ENCODE results near the gene NPAT. TPM values are rescaled to one million over a fixed set of nuclear protein-coding genes. Genes with fewer than 3 reads are reported as not detected.
"Not testable (repeated sequence)": the region's sequence is repeated elsewhere in the genome, so short reads cannot be mapped to it uniquely, and the experiment has no call there.

The NPAT gene
- total and polyA plus RNA-seq, 10 donors, result 4.5 to 40.8 (median 27.9) TPM

GRCh38 chr11:108167624-108168023 lies 54.8 kb downstream of the NPAT start:
- no peak for DNase-seq
- H3K4me1 ChIP-seq, result peaks cover 0 to 35% (median 2%) of the 10 kb centered on the region in 6 donors
- H3K9me3 ChIP-seq, result no peaks in the 10 kb centered on the region
- no peaks in the 10 kb centered on the region for H3K27me3 ChIP-seq (replicated peaks in 1 of 7)
- no peak overlapping the region for H3K27ac ChIP-seq
- peaks cover 0 to 90% (median 58%) of the 10 kb centered on the region in 6 donors for H3K36me3 ChIP-seq
- TF ChIP-seq CTCF (IDR thresholded peaks at IDR 0.05 in 8 of 11, conservative IDR thresholded peaks at IDR 0.05 in 3 of 11) (no peak), POLR2AphosphoS5 (IDR thresholded peaks at IDR 0.05) (no peak), POLR2A (IDR thresholded peaks at IDR 0.05) (no peak)
- no peak overlapping the region for H3K4me3 ChIP-seq
- intact Hi-C loops (cut with DNase I; ENCODE audit: low total_unique reads), result loop anchor here (10.0 kb wide), 1 partner anchor 57 kb away; the partner anchor contains the start of genes ATM and NPAT

GRCh38 chr11:108162878-108163277 lies 59.6 kb downstream of the NPAT start:
- intact Hi-C loops (cut with DNase I; ENCODE audit: low total_unique reads), result loop anchor here (10.0 kb wide), 1 partner anchor 62 kb away; the partner anchor contains the start of genes ATM and NPAT
- Histone ChIP-seq H3K4me1 (peaks cover 0 to 14% (median 2%) of the 10 kb centered on the region in 6 donors), H3K36me3 (peaks cover 0 to 100% (median 73%) of the 10 kb centered on the region in 6 donors)
- not testable (repeated sequence) for H3K4me3 ChIP-seq; H3K27ac ChIP-seq; H3K9me3 ChIP-seq; H3K27me3 ChIP-seq (replicated peaks in 1 of 7); DNase-seq
- 78 to 97% (median 86%) methylated on average over 6 of the region's 6 CpGs for WGBS, 5 donors

- Histone ChIP-seq H3K9me3 (no peaks in the 10 kb centered on the region), H3K36me3 (peaks cover 0 to 100% (median 73%) of the 10 kb centered on the region in 6 donors), H3K4me3 (no peak overlapping the region), H3K27me3 (replicated peaks in 1 of 7) (no peaks in the 10 kb centered on the region), H3K27ac (peak overlapping the region in 5 of 8 donors; percentile 1 to 48 (median 38)), H3K4me1 (peaks cover 0 to 12% (median 2%) of the 10 kb centered on the region in 6 donors)
- no peak for TF ChIP-seq POLR2A (IDR thresholded peaks at IDR 0.05)
- TF ChIP-seq CTCF (IDR thresholded peaks at IDR 0.05 in 8 of 11, conservative IDR thresholded peaks at IDR 0.05 in 3 of 11), result no peak
- peak in 1 of 3 donors; percentile 9 for TF ChIP-seq POLR2AphosphoS5 (IDR thresholded peaks at IDR 0.05)
- intact Hi-C loops (cut with DNase I; ENCODE audit: low total_unique reads), result loop anchor here (10.0 kb wide), 1 partner anchor 64 kb away; the partner anchor contains the start of genes ATM and NPAT
- WGBS, 5 donors, result 76 to 81% (median 77%) methylated on average over 5 of the region's 5 CpGs
- DNase-seq, result no peak
Measured at GRCh38 chr11:108160970-108161566, 61.4 kb downstream of the NPAT start.

- H3K4me1 ChIP-seq, result no peaks in the 10 kb centered on the region
- H3K36me3 ChIP-seq, result peaks cover 0 to 100% (median 70%) of the 10 kb centered on the region in 6 donors
- no peak for TF ChIP-seq POLR2AphosphoS5 (IDR thresholded peaks at IDR 0.05)
- no peak for TF ChIP-seq POLR2A (IDR thresholded peaks at IDR 0.05)
- no peak for TF ChIP-seq CTCF (IDR thresholded peaks at IDR 0.05 in 8 of 11, conservative IDR thresholded peaks at IDR 0.05 in 3 of 11)
- intact Hi-C loops (cut with DNase I; ENCODE audit: low total_unique reads), result no loop called here
- no peak overlapping the region for H3K4me3 ChIP-seq
- WGBS, 5 donors, result 85 to 95% (median 93%) methylated on average over 2 of the region's 2 CpGs
- no peak for DNase-seq
- no peaks in the 10 kb centered on the region for H3K9me3 ChIP-seq
- no peaks in the 10 kb centered on the region for H3K27me3 ChIP-seq (replicated peaks in 1 of 7)
- no peak overlapping the region for H3K27ac ChIP-seq
Measured at GRCh38 chr11:108154591-108154990, 67.8 kb downstream of the NPAT start.
